Activated CD4-positive, alpha-beta T cell treated with anti-CD3 and anti-CD28 coated beads, Interleukin-2, Interleukin-4, amounts not matched to agents 100 ng/mL and 50 ng/mL, durations not matched to agents 16 hours and 8 hours (primary cell): Measurements from ENCODE around the gene ICA1.
"Not testable (repeated sequence)": the region's sequence is repeated elsewhere in the genome, so short reads cannot be mapped to it uniquely, and the experiment has no call there.

ENCODE experiments used
- DNase-seq: peaks from one replicate; pipeline ENCODE4 v3.0.0-alpha.2; 2020; ENCODE audit warnings: low spot score

Gene ICA1

DNA sequence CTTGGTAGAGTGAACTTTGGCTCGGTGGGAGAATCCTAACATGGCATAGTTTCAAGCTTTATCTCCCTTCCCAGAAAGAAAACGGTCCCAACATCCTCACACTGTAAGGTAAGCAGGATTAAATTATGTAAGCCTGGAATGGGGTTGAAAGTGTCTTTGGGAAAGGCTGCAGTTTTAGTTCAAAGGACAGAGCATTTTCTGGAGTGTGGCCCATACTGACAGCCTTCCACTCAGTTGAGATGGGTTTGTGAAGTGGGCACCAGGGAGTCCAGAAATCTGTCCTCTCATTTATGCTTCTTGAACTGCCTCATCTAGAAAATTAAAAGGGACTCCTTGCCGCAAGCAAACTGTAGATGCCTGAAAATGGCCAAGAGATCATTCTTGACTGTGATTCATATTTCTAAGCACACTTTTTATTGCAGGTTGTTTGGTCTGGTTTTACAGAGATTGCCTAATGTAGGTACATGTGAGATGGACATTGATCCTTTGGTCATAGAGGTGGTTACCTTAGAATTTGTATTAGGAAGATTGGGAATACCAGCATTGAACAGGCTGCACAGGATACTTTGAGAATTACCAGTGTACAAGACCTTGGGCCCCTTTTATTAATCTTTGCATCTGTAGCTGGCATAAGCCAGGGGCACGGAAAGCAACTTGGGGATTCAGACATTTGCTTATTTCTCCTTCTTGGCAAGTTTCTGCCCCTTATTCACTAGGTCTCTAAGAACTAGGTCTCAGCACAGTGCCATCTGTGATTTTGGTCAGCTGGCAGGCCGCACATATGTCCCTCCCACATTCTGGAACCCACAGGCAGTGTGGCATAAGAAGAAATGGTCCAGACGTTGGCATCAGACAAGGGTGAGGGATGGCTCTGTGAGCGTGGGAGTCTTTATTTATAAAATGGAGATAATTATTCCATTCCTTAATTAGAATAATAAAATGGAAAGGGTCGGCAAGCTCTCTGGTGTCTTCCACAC lies 167.5 kb downstream of the ICA1 start:
- no peak for DNase-seq

GRCh38 chr7:8092140-8092539 lies 169.8 kb downstream of the ICA1 start:
- no peak for DNase-seq

DNA sequence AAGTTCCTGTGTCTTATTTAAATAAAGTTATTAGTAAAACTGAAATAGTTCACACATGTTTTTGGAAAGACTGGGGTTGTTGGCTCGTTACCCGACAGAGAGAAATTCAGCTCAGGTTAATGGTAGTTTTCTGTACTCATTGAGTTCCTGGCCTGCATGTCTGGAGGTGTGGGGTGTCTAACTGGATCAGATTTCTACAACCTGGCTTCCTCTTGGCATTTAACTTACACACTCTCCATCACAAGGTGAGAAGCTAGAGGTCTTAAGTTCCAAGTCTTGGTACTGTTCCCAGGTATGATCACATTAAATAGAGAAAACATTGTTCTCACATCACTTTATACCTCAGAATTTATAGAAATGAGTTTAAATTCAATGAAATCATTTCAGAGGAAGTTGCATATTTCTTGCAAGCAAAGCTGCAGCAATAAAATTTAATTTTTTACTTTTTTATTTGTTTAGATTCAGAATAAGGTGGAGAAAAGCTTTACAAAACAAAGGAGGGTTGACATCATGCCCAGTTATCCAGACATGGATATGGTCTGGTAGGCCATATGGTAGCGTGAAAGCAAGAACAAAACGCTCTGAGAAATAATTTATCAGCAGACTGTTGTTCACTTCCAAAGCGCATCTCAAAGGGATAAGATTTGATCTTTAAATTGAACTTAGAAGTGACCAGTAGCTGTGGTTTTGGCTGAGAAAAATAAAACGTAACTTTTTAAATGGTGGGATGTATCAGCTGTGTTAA lies 172.8 kb downstream of the ICA1 start:
- no peak for DNase-seq

- no peak for DNase-seq
Observed at GRCh38 chr7:8086239-8086638, 175.7 kb downstream of the ICA1 start.

DNA sequence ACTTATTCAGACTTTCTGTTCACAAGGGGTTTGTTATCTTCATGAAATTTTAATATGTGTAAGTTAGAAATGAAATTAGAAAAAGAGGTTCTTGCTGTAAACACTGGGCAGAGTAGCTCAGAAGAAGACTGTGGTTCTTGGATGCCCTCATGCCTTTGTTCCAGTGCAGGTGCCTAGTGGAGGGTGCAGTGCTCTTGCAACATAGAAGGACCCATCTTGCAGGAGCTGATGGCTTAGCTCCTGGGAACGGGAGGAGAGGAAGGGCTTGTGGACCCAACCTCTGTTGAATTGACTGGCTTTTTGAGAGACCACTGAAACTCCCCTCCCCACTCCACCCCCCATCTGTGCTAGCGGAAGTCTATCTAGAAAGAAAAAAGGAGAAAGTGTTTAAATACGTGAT lies 176.5 kb downstream of the ICA1 start:
- no peak for DNase-seq

DNA sequence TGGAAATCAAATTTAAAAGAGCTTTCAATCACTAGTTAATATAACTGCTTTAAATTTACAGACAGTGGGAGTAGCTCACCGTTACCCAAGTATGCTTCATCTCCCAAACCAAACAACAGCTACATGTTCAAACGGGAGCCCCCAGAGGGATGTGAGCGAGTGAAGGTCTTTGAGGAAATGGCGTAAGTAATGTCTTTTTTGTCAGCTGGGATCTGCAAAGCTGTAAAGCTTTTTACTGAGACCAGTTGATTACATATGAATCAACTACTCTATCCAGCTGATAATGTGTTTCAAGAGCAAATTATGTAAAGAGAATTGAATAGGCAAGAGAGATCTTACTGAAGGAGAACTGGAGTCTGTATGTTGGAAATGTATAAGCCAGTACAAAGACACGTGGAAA lies 177.1 kb downstream of the ICA1 start:
- no peak for DNase-seq

- no peak for DNase-seq
Observed at GRCh38 chr7:8082762-8083161, 179.2 kb downstream of the ICA1 start.

DNA sequence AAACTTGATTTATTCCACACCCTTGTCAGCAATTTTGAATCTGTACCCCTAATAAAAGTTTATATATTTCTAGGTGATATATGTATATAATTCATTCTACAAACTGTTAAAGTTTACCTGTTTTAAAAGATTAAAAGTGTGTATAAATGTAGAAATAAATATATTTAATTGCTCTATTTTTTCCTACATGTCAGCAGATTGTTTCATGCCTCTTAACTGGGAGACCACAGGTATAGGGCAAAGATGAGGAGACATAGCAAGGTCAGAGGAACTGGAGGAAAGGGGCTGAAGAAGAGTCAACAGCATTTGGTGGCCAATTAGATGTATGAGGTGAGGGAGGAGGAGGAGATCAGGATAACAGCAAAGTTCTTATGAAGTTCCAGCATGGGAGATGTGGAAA lies 183.5 kb downstream of the ICA1 start:
- DNase-seq, result no peak

GRCh38 chr7:8070451-8071180 lies 191.4 kb downstream of the ICA1 start:
- DNase-seq, result no peak

- DNase-seq, result no peak
Observed at GRCh38 chr7:8068892-8069686, 192.9 kb downstream of the ICA1 start.

DNA sequence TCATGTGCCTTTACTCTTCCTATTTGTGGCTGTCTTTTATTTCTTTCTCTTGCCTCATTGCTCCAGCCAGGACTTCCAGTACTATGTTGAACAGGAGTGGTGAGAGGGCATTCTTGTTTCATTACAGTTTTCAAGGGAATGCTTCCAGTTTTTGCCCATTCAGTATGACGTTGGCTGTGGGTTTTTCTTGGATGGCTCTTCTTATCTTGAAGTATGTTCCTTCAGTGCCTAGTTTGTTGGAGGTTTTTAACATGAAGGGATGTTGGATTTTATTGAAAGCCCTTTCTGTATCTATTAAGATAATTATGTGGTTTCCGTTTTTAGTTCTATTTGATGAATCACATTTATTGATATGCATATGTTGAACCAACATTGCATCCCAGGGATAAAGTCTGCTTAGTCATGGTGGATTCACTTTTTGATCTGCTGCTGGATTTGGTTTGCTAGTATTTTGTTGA lies 196.6 kb downstream of the ICA1 start:
- no peak for DNase-seq

- DNase-seq, result no peak
Observed at GRCh38 chr7:8064828-8065227, 197.1 kb downstream of the ICA1 start.

GRCh38 chr7:8063706-8064297 lies 198.2 kb downstream of the ICA1 start:
- DNase-seq, result no peak

GRCh38 chr7:8063300-8063699 lies 198.7 kb downstream of the ICA1 start:
- not testable (repeated sequence) for DNase-seq
